ENCODE measurements around the gene COL27A1. TPM values are rescaled to one million over a fixed set of nuclear protein-coding genes. Genes with fewer than 3 reads are reported as not detected.
A peak's percentile ranks its signal among the peaks of the same experiment; 100 is the strongest.

The COL27A1 gene
- total RNA-seq, 3 donors from 2014 or later, result 3.1 to 13.6 (median 4.0) TPM

DNA sequence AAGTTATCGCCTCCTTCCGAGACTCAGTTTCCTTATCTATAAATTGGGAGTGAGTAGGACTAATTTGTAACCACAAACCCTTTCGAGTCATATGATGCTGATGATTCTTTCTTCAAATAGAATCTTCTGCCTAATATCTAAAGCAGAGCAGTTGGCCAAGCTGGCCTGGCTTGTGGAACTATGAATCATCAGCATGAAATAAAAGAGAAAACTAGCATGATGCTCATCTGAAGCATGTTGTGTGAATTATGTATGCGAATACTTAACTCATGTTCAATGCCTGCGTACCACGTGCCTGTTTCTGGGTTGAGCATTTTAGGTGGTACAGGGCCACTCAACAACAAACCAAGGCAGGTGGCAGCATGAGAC lies 152.5 kb downstream of the COL27A1 start:
- H3K4me1 ChIP-seq (ENCODE audit: low read depth), result no peaks in the 10 kb centered on the region
- DNase-seq, result no peak
- H3K9me3 ChIP-seq, result no peaks in the 10 kb centered on the region
- no peaks in the 10 kb centered on the region for H3K36me3 ChIP-seq (ENCODE audit: low read depth)
- intact Hi-C loops (cut with DNase I, micrococcal nuclease), result no loop called here
- no peak overlapping the region for H3K4me3 ChIP-seq
- ATAC-seq, result no peak
- TF ChIP-seq, protein P1, sequence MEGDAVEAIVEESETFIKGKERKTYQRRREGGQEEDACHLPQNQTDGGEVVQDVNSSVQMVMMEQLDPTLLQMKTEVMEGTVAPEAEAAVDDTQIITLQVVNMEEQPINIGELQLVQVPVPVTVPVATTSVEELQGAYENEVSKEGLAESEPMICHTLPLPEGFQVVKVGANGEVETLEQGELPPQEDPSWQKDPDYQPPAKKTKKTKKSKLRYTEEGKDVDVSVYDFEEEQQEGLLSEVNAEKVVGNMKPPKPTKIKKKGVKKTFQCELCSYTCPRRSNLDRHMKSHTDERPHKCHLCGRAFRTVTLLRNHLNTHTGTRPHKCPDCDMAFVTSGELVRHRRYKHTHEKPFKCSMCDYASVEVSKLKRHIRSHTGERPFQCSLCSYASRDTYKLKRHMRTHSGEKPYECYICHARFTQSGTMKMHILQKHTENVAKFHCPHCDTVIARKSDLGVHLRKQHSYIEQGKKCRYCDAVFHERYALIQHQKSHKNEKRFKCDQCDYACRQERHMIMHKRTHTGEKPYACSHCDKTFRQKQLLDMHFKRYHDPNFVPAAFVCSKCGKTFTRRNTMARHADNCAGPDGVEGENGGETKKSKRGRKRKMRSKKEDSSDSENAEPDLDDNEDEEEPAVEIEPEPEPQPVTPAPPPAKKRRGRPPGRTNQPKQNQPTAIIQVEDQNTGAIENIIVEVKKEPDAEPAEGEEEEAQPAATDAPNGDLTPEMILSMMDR (IDR thresholded peaks at IDR 0.05), result no peak

DNA sequence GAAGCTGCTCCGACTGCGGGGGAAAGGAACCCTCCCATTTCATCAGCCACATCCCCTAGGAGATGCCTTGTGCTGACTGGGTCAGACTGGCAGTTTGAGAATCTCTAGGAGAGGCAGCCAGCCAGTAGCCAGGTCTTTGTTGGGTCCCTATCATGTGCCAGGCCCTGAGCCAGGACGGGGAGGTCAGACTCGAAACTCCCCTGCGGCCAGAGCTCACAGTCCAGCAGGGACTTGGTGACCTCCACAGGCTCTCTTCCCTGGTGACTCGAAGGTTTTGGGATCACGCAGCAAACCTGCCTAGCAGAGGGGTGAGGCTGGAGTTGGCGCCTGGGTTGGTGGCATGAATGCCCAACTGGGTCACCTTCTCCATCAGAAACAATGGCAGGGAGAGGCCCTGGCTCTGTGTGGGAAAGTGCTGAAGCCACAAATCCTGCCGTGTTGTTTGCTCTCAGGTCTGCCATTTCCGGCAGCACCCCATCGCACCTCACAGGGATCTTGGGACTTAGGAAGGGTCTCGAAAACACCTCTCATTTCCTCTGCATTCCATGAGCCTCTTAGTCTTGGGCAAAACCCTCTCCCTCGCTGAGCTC lies 153.1 kb downstream of the COL27A1 start:
- intact Hi-C loops (cut with DNase I, micrococcal nuclease), result no loop called here
- no peaks in the 10 kb centered on the region for H3K9me3 ChIP-seq
- no peaks in the 10 kb centered on the region for H3K36me3 ChIP-seq (ENCODE audit: low read depth)
- ATAC-seq (no peak), DNase-seq (peak in 1 of 3 donors; percentile 26)
- TF ChIP-seq, protein P1 (IDR thresholded peaks at IDR 0.05), result no peak
- no peaks in the 10 kb centered on the region for H3K4me1 ChIP-seq (ENCODE audit: low read depth)
- no peak overlapping the region for H3K4me3 ChIP-seq

DNA sequence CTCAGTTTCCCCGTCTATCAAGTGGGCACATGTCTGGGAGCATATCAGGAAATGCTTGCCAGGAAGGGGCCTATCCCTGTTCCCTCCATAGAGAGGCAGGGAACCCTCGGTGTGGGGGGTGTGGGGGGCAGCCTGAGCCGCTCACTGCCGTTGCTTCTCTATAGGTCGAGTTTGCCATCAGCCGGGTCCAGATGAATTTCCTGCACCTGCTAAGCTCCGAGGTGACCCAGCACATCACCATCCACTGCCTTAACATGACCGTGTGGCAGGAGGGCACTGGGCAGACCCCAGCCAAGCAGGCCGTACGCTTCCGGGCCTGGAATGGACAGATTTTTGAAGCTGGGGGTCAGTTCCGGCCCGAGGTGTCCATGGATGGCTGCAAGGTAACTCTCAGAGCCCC lies 153.8 kb downstream of the COL27A1 start:
- no peaks in the 10 kb centered on the region for H3K9me3 ChIP-seq
- intact Hi-C loops (cut with DNase I, micrococcal nuclease), result no loop called here
- no peaks in the 10 kb centered on the region for H3K36me3 ChIP-seq (ENCODE audit: low read depth)
- TF ChIP-seq, protein P1 (IDR thresholded peaks at IDR 0.05), result no peak
- DNase-seq (peak in 1 of 3 donors; percentile 22), ATAC-seq (no peak)
- H3K4me1 ChIP-seq (ENCODE audit: low read depth), result no peaks in the 10 kb centered on the region
- no peak overlapping the region for H3K4me3 ChIP-seq

DNA sequence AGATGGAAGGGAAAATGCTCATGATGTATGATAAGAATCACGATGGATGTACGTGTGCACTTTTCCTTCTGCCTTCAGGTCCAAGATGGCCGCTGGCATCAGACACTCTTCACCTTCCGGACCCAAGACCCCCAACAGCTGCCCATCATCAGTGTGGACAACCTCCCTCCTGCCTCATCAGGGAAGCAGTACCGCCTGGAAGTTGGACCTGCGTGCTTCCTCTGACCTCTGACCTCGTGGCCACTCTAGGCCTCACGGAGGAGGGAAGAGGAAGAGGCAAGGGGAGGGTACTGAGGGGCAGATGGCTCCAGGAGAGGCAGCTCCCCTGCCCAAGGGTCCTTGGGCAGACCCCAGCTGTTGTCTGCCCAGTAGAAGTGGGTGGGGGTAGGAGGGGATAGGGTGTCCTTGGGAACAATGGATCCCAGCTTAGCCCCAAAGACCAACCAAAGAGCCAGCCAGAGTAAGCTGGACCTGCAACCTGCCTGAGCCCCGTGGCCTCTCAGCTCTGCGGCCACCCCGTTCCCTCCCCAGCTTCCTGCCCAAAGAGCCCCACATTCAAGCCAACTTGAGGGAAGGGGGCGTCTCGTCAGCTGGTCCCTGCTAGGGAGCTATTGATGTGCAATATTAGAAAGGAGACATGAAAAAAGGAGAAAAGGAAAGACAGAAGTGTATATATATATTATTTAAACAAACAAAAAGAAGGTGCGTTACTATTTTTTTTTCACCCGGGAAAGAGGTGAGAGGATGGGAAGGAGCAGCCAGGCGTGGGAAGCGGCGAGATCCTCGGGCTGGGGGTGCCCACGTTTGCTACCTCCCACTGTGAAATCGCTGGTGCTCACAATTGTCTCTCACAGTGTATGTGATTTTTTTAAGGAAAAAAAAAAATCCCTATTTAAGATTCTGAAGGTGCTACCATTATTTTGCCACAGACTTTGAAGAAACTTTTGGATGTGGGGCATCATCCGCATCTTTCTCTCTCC lies 155.4 kb downstream of the COL27A1 start:
- ATAC-seq (no peak), DNase-seq (peak in 1 of 3 donors; percentile 13)
- Histone ChIP-seq H3K4me1 (ENCODE audit: low read depth) (no peaks in the 10 kb centered on the region), H3K36me3 (ENCODE audit: low read depth) (no peaks in the 10 kb centered on the region), H3K9me3 (no peaks in the 10 kb centered on the region), H3K4me3 (no peak overlapping the region)
- intact Hi-C loops (cut with DNase I, micrococcal nuclease), result no loop called here
- TF ChIP-seq, protein P1 (IDR thresholded peaks at IDR 0.05), result no peak

DNA sequence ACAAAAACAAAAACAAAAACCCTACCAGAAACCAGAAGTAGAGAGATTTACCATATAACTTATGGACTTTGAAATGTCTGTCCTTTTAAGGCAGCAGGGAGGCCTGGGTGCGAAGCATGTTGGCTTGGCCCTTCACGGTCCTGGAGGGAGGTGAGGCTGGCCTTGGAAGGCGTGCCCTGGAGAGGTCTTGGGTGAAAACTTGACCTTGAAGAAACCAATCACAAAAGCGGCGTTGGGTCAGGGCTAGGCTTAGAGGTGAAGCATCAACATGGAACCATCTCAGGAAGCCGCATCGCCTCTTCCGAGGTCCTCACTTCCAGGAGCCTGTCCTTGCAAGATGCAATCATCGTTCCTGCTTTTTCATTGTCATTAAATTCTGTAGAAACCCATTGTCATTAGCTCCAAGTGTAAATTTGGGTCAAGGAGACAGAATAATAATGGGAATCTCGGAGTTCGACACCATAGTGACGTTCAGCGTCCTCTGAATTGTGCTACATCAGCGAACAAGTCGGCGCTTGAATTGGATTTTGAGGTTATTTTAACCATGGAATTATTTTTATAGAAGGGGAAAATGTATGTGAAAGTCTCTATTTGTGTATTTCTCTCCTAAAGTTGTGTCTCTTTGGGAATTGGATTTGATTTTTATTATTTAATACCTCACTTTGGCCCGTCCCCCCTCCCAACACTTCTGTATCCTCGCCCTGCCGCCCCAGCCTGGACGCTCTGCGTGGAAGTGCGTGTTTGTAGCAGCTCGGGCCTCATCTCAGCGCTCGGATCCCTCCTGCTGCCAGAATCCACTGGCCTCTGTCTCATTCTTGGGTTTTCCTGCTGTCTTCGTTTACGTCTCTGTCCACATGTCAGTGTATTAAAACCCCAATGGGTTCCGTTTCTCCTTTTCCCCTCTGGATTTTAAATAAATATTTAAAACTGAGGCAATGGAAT lies 156.5 kb downstream of the COL27A1 start:
- ATAC-seq (no peak), DNase-seq (peak in 1 of 3 donors; percentile 19)
- intact Hi-C loops (cut with DNase I, micrococcal nuclease), result no loop called here
- Histone ChIP-seq H3K4me3 (no peak overlapping the region), H3K4me1 (ENCODE audit: low read depth) (no peaks in the 10 kb centered on the region), H3K9me3 (no peaks in the 10 kb centered on the region), H3K36me3 (ENCODE audit: low read depth) (no peaks in the 10 kb centered on the region)
- TF ChIP-seq, protein P1 (IDR thresholded peaks at IDR 0.05), result no peak
